Mammary epithelial cell (primary cell): ENCODE data around the gene FLAD1.

Source experiments
- CTCF ChIP-seq, 2 donors: IDR thresholded peaks in 1 of 2; conservative IDR thresholded peaks in 1 of 2; 2 replicates each; pipeline ENCODE4 v1.5.1; 2011 to 2012; ENCODE audit warnings: inconsistent platforms in 2 of 2, low read length in 2 of 2, mild to moderate bottlenecking in 2 of 2, control low read depth in 1 of 2, low read depth in 1 of 2; ENCODE audit not compliant: insufficient read depth in 1 of 2; ENCODE audit errors: extremely low read depth in 1 of 2
- EZH2 ChIP-seq: IDR thresholded peaks from 2 replicates; pipeline ENCODE4 v1.6.1; 2012; ENCODE audit warnings: low read length, inconsistent platforms, borderline replicate concordance

- TF ChIP-seq CTCF (conservative IDR thresholded peaks at IDR 0.05 in 1 of 2, IDR thresholded peaks at IDR 0.05 in 1 of 2; ENCODE audit: extremely low read depth in 1 of 2, insufficient read depth in 1 of 2, low read depth in 1 of 2, low read length in 2 of 2) (no peak), EZH2 (no peak)
Measured at GRCh38 chr1:154996966-154997701, 14.0 kb downstream of the FLAD1 start.
